ENCODE results near the gene RNF152. TPM values are rescaled to one million over a fixed set of nuclear protein-coding genes. Genes with fewer than 3 reads are reported as not detected.
"Not testable (repeated sequence)": the region's sequence is repeated elsewhere in the genome, so short reads cannot be mapped to it uniquely, and the experiment has no call there.

The RNF152 gene
- total RNA-seq, 3 donors from 2014 or later, result 61.0 to 99.8 (median 98.0) TPM

DNA sequence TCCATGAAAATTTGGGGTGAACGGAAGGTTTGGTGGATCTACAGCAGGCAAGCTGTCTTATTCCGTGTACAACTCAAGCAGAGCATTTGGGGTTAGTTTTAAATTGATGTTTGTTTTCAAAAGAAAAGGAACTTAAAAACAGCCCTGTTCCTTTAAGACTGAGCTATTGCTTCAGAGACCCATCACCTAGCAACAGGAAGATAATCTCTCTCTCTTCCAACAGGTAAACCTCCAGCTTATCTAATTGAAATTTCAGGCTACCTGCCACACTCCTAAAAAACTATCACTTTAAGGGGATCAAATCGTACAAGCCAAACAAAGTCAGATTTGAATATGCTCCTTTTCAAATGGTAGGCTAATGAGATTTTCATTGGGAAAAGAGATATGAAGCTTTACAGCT, 101.8 kb downstream of the RNF152 start:
- intact Hi-C loops (cut with DNase I, micrococcal nuclease), result no loop called here
- no peaks in the 10 kb centered on the region for H3K36me3 ChIP-seq (ENCODE audit: low read depth)
- H3K4me1 ChIP-seq (ENCODE audit: low read depth), result no peaks in the 10 kb centered on the region
- DNase-seq (no peak), ATAC-seq (no peak)
- H3K4me3 ChIP-seq, result no peak overlapping the region
- TF ChIP-seq CTCF (IDR thresholded peaks at IDR 0.05), result no peak
- peaks cover 7% of the 10 kb centered on the region for H3K9me3 ChIP-seq

- H3K9me3 ChIP-seq; H3K4me3 ChIP-seq; intact Hi-C loops (cut with DNase I, micrococcal nuclease); H3K4me1 ChIP-seq (ENCODE audit: low read depth); DNase-seq; ATAC-seq; H3K36me3 ChIP-seq (ENCODE audit: low read depth): not testable (repeated sequence)
These were observed 105.7 kb downstream of the RNF152 start for GRCh38 chr18:61787011-61787670.

GRCh38 chr18:61785588-61785987, 107.2 kb downstream of the RNF152 start:
- intact Hi-C loops (cut with DNase I, micrococcal nuclease), result no loop called here
- H3K9me3 ChIP-seq, result peaks cover 7% of the 10 kb centered on the region
- no peaks in the 10 kb centered on the region for H3K4me1 ChIP-seq (ENCODE audit: low read depth)
- no peak overlapping the region for H3K4me3 ChIP-seq
- no peak for DNase-seq
- no peaks in the 10 kb centered on the region for H3K36me3 ChIP-seq (ENCODE audit: low read depth)
- no peak for TF ChIP-seq CTCF (IDR thresholded peaks at IDR 0.05)
- ATAC-seq, result no peak

GRCh38 chr18:61784834-61785233, 108.0 kb downstream of the RNF152 start:
- no peaks in the 10 kb centered on the region for H3K4me1 ChIP-seq (ENCODE audit: low read depth)
- TF ChIP-seq CTCF (IDR thresholded peaks at IDR 0.05), result no peak
- H3K36me3 ChIP-seq (ENCODE audit: low read depth), result no peaks in the 10 kb centered on the region
- ATAC-seq, result no peak
- no peak for DNase-seq
- H3K9me3 ChIP-seq, result peaks cover 7% of the 10 kb centered on the region
- intact Hi-C loops (cut with DNase I, micrococcal nuclease), result no loop called here
- H3K4me3 ChIP-seq, result no peak overlapping the region

- no peak for TF ChIP-seq CTCF (IDR thresholded peaks at IDR 0.05)
- no peak for DNase-seq
- Histone ChIP-seq H3K9me3 (peaks cover 2% of the 10 kb centered on the region), H3K4me1 (ENCODE audit: low read depth) (no peaks in the 10 kb centered on the region), H3K4me3 (no peak overlapping the region), H3K36me3 (ENCODE audit: low read depth) (no peaks in the 10 kb centered on the region)
- intact Hi-C loops (cut with DNase I, micrococcal nuclease), result no loop called here
- no peak for ATAC-seq
These were observed 110.3 kb downstream of the RNF152 start for GRCh38 chr18:61782545-61782944.

GRCh38 chr18:61776201-61776600, 116.6 kb downstream of the RNF152 start:
- ATAC-seq; H3K9me3 ChIP-seq; H3K4me1 ChIP-seq (ENCODE audit: low read depth); H3K36me3 ChIP-seq (ENCODE audit: low read depth); intact Hi-C loops (cut with DNase I, micrococcal nuclease); H3K4me3 ChIP-seq; DNase-seq: not testable (repeated sequence)

DNA sequence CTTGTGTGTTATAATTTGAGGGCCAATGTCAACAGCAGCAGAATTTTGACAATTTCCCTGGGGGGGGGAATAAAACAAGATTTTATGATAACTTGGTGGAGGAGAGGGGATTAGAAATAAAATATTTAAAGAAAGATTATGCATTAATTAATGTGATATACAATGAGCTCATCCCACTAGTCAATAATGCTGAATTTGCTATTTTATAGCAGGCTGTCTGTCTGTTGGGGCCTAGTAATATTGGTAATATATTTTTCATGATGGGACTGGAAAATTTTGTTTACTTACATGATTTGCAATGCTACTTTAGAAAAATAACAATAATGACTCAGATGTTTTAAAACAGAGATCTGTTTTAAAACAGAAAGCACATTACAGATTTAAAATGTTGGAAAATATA, 118.0 kb downstream of the RNF152 start:
- H3K36me3 ChIP-seq (ENCODE audit: low read depth), result no peaks in the 10 kb centered on the region
- no peak overlapping the region for H3K4me3 ChIP-seq
- intact Hi-C loops (cut with DNase I, micrococcal nuclease), result no loop called here
- no peak for TF ChIP-seq CTCF (IDR thresholded peaks at IDR 0.05)
- H3K9me3 ChIP-seq, result no peaks in the 10 kb centered on the region
- no peaks in the 10 kb centered on the region for H3K4me1 ChIP-seq (ENCODE audit: low read depth)
- DNase-seq (no peak), ATAC-seq (no peak)
